ENCODE data around the gene CARNS1. TPM values are rescaled to one million over a fixed set of nuclear protein-coding genes. Genes with fewer than 3 reads are reported as not detected.

CARNS1 gene
- total and polyA plus RNA-seq, 2 of the 13 experiments (the other 11 are each of a cell fraction or from before 2014, with no cell fraction given): not detected

DNA sequence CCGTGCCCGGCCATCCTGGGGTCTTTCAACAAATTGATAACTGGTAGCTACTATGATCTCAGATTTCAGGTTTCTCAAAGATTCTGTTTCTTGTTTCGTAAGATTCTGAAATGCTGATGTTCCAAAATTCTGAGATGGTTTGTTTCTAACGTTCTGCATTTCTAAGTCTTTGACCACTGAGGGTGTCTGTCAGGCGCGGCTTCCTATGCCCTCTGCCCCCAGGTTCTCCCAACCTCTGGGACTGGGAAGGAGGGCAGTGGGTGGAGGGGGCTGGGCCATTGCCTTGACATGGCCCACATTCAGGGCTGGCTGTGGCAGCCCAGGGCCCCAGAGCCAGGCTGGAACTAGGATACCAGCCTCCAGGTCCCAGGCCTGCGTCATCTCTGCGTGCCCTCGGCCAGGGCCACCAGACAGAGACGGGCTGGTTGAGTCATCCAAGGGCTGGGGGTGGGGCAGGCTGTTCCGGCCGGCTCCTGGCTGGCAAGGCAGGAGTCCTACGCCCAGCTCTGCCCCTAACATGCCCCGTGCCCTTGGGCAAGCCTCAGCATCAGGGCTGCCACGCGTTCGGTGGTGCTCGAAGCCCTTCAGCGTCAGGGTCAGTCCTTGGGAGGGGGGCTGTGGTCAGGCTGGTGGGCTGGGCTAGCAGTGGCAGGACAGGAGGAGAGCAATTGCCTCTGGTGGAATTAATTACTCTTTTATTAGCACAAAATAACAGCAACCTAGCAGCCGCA is 48.4 kb downstream of the CARNS1 start (continued):
- TF ChIP-seq FIP1L1 (IDR thresholded peaks at IDR 0.05; ENCODE audit: borderline replicate concordance, insufficient read depth, low read depth, low read length) (0 out of 2 replicates have a peak, but pooled peaks have one; percentile 61), ZNF781 (CRISPR knock-in tag; IDR thresholded peaks at IDR 0.05; ENCODE audit: borderline replicate concordance, not compliant biosample characterization) (no peak), PBX3 (CRISPR knock-in tag; IDR thresholded peaks at IDR 0.05; ENCODE audit: borderline replicate concordance) (no peak), ZFY (CRISPR knock-in tag; IDR thresholded peaks at IDR 0.05) (no peak), ATF6 (CRISPR knock-in tag; conservative IDR thresholded peaks at IDR 0.05) (no peak), NKX3-1 (CRISPR knock-in tag; IDR thresholded peaks at IDR 0.05) (no peak), HMG20A (CRISPR knock-in tag; IDR thresholded peaks at IDR 0.05; ENCODE audit: borderline replicate concordance) (no peak), PRDM4 (CRISPR knock-in tag; IDR thresholded peaks at IDR 0.05; ENCODE audit: borderline replicate concordance) (no peak), ZNF160 (CRISPR knock-in tag; IDR thresholded peaks at IDR 0.05) (no peak), CREB1 (IDR thresholded peaks at IDR 0.05) (peak; percentile 78), CREB1 (CRISPR knock-in tag; IDR thresholded peaks at IDR 0.05) (peak; percentile 93), ZKSCAN5 (CRISPR knock-in tag; IDR thresholded peaks at IDR 0.05) (no peak), FOSL1 (CRISPR knock-in tag; IDR thresholded peaks at IDR 0.05; ENCODE audit: borderline replicate concordance) (peak; percentile 72), TOE1 (CRISPR knock-in tag; IDR thresholded peaks at IDR 0.05) (no peak), ZNF597 (CRISPR knock-in tag; IDR thresholded peaks at IDR 0.05) (no peak), ZNF44 (CRISPR knock-in tag; IDR thresholded peaks at IDR 0.05) (no peak), SMARCC2 (IDR thresholded peaks at IDR 0.05) (no peak), CCDC6 (CRISPR knock-in tag; IDR thresholded peaks at IDR 0.05) (0 out of 2 replicates have a peak, but pooled peaks have one; percentile 40), AGO2 (optimal IDR thresholded peaks at IDR 0.05; ENCODE audit: low read depth, low read length) (peak; percentile 91), RCOR2 (CRISPR knock-in tag; IDR thresholded peaks at IDR 0.05) (no peak), NRL (CRISPR knock-in tag; IDR thresholded peaks at IDR 0.05; ENCODE audit: borderline replicate concordance) (peak; percentile 66; the same call in 1 of the 2 replicates), ZNF577 (CRISPR knock-in tag; IDR thresholded peaks at IDR 0.05; ENCODE audit: borderline replicate concordance, low read depth) (no peak)
- TF ChIP-seq, protein P1, sequence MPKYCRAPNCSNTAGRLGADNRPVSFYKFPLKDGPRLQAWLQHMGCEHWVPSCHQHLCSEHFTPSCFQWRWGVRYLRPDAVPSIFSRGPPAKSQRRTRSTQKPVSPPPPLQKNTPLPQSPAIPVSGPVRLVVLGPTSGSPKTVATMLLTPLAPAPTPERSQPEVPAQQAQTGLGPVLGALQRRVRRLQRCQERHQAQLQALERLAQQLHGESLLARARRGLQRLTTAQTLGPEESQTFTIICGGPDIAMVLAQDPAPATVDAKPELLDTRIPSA (CRISPR knock-in tag; IDR thresholded peaks at IDR 0.05; ENCODE audit: borderline replicate concordance): no peak
